Measurements from ENCODE around the gene SMCO3.

The SMCO3 gene

DNA sequence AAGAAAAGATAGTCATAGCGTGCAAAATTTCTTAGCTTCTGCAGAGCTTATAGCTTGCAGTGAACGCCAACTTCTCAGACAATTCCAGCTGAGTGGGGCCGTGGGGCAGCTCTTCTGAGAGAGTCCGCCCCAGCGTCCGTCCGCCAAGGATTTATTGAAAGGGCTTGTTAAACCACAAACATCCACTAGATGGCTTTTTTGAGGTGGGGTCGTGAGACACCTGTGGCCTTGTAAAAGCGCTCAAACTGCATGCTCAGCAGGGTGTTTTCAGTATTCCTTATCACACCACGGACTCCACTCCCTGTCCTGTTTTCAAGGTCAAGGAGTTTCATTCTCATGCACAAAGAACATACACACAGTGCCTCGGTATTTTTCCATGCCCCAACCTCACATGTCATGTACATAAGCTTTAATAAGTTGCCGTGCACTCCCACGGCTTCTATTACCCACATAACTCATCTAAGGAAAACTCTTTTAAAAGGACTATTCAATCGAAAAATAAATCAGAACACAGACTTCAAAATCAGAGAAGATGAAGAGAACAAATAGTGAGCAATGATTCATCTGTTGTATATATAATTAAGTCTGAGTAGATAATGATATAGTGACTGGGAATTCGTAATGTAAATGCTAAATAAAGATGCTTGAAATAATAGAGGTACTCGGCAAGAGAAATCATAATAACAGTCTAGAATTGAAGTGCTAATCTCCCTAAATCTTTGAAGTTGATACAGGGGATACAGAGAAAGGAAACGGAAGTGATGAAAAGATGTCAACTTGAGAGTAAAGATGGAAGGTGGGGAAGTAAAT, 57.4 kb downstream of the SMCO3 start:
- DNase-seq (ENCODE audit: insufficient read length) (no peak), FAIRE-seq (no peak)
- TF ChIP-seq POLR2A (IDR thresholded peaks at IDR 0.05; ENCODE audit: low read depth, low read length) (no peak), TAF1 (IDR thresholded peaks at IDR 0.05; ENCODE audit: borderline replicate concordance, low read depth, low read length) (no peak), POLR2AphosphoS5 (IDR thresholded peaks at IDR 0.05; ENCODE audit: low read depth, low read length) (no peak)

Data from GM12892 (cell line).